Neuronal stem cell (in vitro differentiated cells): ENCODE data around the gene ARTN.
A peak's percentile ranks its signal among the peaks of the same experiment; 100 is the strongest.

Experiments
- DNase-seq: peaks from one replicate; pipeline ENCODE4 v3.0.0-alpha.2; 2013; ENCODE audit warnings: low spot score
- H2AFZ ChIP-seq: one replicate; pipeline ENCODE4 v1.6.1; 2013; ENCODE audit warnings: mild to moderate bottlenecking, low read length, inconsistent platforms
- H2AK5ac ChIP-seq: 2 replicates; pipeline ENCODE4 v1.6.1; 2013; ENCODE audit warnings: low read depth, mild to moderate bottlenecking, inconsistent platforms, low read length, moderate library complexity, mixed read lengths
- H2BK120ac ChIP-seq: 2 replicates; pipeline ENCODE4 v1.6.1; 2013; ENCODE audit warnings: low read depth, mild to moderate bottlenecking, inconsistent platforms, low read length, moderate library complexity, mixed read lengths
- H2BK12ac ChIP-seq: one replicate; pipeline ENCODE4 v1.6.1; 2013; ENCODE audit warnings: low read length, inconsistent platforms
- H2BK15ac ChIP-seq: 2 replicates; pipeline ENCODE4 v1.6.1; 2013; ENCODE audit warnings: mild to moderate bottlenecking, low read length, inconsistent platforms, mixed read lengths
- H2BK5ac ChIP-seq: one replicate; pipeline ENCODE4 v1.6.1; 2013; ENCODE audit warnings: inconsistent platforms, mild to moderate bottlenecking, low read length, moderate library complexity
- H3K14ac ChIP-seq: one replicate; pipeline ENCODE4 v1.6.1; 2013; ENCODE audit warnings: low read length, inconsistent platforms
- H3K18ac ChIP-seq: 2 replicates; pipeline ENCODE4 v1.6.1; 2013; ENCODE audit warnings: low read length, inconsistent platforms
- H3K23ac ChIP-seq: 2 replicates; pipeline ENCODE4 v1.6.1; 2013; ENCODE audit warnings: low read depth, mild to moderate bottlenecking, mixed read lengths, low read length, inconsistent platforms; ENCODE audit not compliant: poor library complexity
- H3K27ac ChIP-seq: replicated peaks from 3 replicates; pipeline ENCODE4 v1.5.1; 2013; ENCODE audit warnings: low read length, inconsistent platforms
- H3K27me3 ChIP-seq, 3 experiments: 2 replicates each; pipeline ENCODE4 v1.6.1; 2013; ENCODE audit warnings: low read length in 3 of 3, mild to moderate bottlenecking in 2 of 3, inconsistent platforms in 1 of 3, low read depth in 1 of 3, mixed read lengths in 1 of 3, moderate library complexity in 1 of 3; ENCODE audit not compliant: control insufficient read depth in 3 of 3, insufficient read depth in 3 of 3
- H3K36me3 ChIP-seq, 2 donors: replicated peaks in 1 of 2; 2 replicates each; pipeline ENCODE4 v1.6.1; 2013; ENCODE audit warnings: low read length in 2 of 2; ENCODE audit not compliant: control insufficient read depth in 2 of 2, insufficient read depth in 2 of 2
- H3K4ac ChIP-seq: 2 replicates; pipeline ENCODE4 v1.6.1; 2013; ENCODE audit warnings: inconsistent platforms, mild to moderate bottlenecking, low read length, moderate library complexity
- H3K4me1 ChIP-seq, 2 donors: 1 replicate in 1 of 2; 2 replicates in 1 of 2; pipeline ENCODE4 v1.6.1; 2013; ENCODE audit warnings: low read length in 2 of 2, low read depth in 1 of 2; ENCODE audit not compliant: control insufficient read depth in 2 of 2, insufficient read depth in 1 of 2
- H3K4me2 ChIP-seq: one replicate; pipeline ENCODE4 v1.6.1; 2013; ENCODE audit warnings: mild to moderate bottlenecking, low read length, inconsistent platforms; ENCODE audit not compliant: insufficient read depth, poor library complexity, severe bottlenecking
- H3K4me3 ChIP-seq, 2 donors: 2 replicates each; pipeline ENCODE4 v1.5.1; 2013; ENCODE audit warnings: low read length in 2 of 2, mild to moderate bottlenecking in 2 of 2, inconsistent platforms in 1 of 2, moderate library complexity in 1 of 2
- H3K79me1 ChIP-seq: one replicate; pipeline ENCODE4 v1.6.1; 2013; ENCODE audit warnings: low read depth, mild to moderate bottlenecking, inconsistent platforms, low read length, moderate library complexity
- H3K9ac ChIP-seq: one replicate; pipeline ENCODE4 v1.6.1; 2013; ENCODE audit warnings: mild to moderate bottlenecking, low read depth, low read length, inconsistent platforms; ENCODE audit not compliant: poor library complexity
- H3K9me3 ChIP-seq, 2 donors: replicated peaks in 1 of 2; 2 replicates each; pipeline versions ENCODE3 to v1.6.1; 2013; ENCODE audit warnings: low read length in 2 of 2, mild to moderate bottlenecking in 2 of 2, inconsistent platforms in 1 of 2, low read depth in 1 of 2, mixed read lengths in 1 of 2, moderate library complexity in 1 of 2; ENCODE audit not compliant: control insufficient read depth in 2 of 2, insufficient read depth in 1 of 2
- H4K8ac ChIP-seq: one replicate; pipeline ENCODE4 v1.6.1; 2013; ENCODE audit warnings: low read depth, mild to moderate bottlenecking, inconsistent platforms, low read length, moderate library complexity
- H4K91ac ChIP-seq: one replicate; pipeline ENCODE4 v1.6.1; 2013; ENCODE audit warnings: low read length, low read depth, mild to moderate bottlenecking, inconsistent platforms; ENCODE audit not compliant: poor library complexity
- WGBS, 2 donors: extraction: QIAGEN DNeasy Blood & Tissue Kit; methylation state at CpG; one replicate each; pipeline ENCODE4 v1.1.7; 2013; ENCODE audit warnings: missing lambda C conversion rate in 2 of 2, mixed read lengths in 1 of 2; ENCODE audit not compliant: insufficient read length in 2 of 2, insufficient replicate concordance in 1 of 2; ENCODE audit errors: extremely low coverage in 2 of 2; 5-methylcytosine and 5-hydroxymethylcytosine counted together

Gene ARTN

DNA sequence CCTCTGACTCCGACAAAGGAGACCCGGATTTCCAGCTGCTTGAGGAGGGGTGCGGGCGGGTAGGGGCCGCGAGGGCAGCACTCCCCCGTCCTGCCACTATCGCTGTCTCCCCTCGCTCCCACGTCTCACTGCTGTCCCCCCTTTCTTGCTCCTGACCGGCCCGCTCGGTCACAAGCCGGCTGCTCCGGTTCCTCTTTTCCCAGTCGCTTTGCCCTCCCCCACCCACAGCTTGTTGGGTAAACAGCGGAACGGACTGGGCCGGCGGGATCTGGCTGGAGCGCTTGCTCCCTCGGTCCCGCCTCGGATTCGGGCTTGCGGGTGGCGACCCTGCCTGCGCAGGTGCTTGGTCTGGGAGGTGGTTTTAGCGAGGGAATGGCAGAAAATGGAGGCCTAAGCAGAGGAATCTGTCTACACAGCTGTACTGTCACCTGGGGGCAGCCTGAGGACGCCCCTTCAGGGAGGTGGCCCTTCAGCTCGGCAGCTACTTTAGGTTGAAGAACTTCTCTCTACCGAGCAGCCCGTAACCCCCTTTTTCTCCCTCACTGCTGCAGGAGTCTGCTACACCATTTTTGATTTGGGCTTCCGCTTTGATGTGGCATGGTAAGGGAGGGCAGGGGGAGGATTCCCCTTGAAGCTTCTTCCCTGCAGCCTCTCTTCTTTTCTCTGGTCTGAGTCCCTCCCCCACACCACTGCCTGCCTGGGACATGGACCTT, 41.8 kb downstream of the ARTN start:
- peak overlapping the region; percentile 90 to 98 for H3K4me3 ChIP-seq
- no peak for DNase-seq
- H3K4me1 ChIP-seq: peaks cover 16 to 29% of the 10 kb centered on the region in 2 donors
- H3K79me1 ChIP-seq: peaks cover 26% of the 10 kb centered on the region
- peak overlapping the region; percentile 82 for H3K4me2 ChIP-seq
- peak overlapping the region; percentile 98 for H3K23ac ChIP-seq
- H4K91ac ChIP-seq: no peak overlapping the region
- H3K14ac ChIP-seq: no peak overlapping the region
- WGBS, 2 donors: no CpG with 5 or more reads among the region's 34 CpGs
- peak overlapping the region; percentile 48 for H2BK12ac ChIP-seq
- H3K18ac ChIP-seq: peak overlapping the region; percentile 35
- H2BK120ac ChIP-seq: peak overlapping the region; percentile 73
- no peak overlapping the region for H3K4ac ChIP-seq
- H3K9ac ChIP-seq: peak overlapping the region; percentile 97
- H4K8ac ChIP-seq: no peak overlapping the region
- H3K9me3 ChIP-seq: no peaks in the 10 kb centered on the region
- H2BK15ac ChIP-seq: no peak overlapping the region
- H2AFZ ChIP-seq: peak overlapping the region; percentile 97
- no peak overlapping the region for H2AK5ac ChIP-seq
- peak overlapping the region; percentile 79 for H2BK5ac ChIP-seq
- H3K27me3 ChIP-seq: no peaks in the 10 kb centered on the region
- H3K36me3 ChIP-seq: peaks cover 24 to 49% of the 10 kb centered on the region in 2 donors
- H3K27ac ChIP-seq: no peak overlapping the region

- no peak overlapping the region for H2BK12ac ChIP-seq
- H3K4me1 ChIP-seq: peaks cover 19 to 27% of the 10 kb centered on the region in 2 donors
- H3K14ac ChIP-seq: no peak overlapping the region
- H4K8ac ChIP-seq: no peak overlapping the region
- no peaks in the 10 kb centered on the region for H3K27me3 ChIP-seq
- no peaks in the 10 kb centered on the region for H3K9me3 ChIP-seq
- H2BK5ac ChIP-seq: no peak overlapping the region
- no CpG with 5 or more reads among the region's 4 CpGs for WGBS, 2 donors
- no peak overlapping the region for H4K91ac ChIP-seq
- no peak overlapping the region for H3K9ac ChIP-seq
- H3K4me2 ChIP-seq: no peak overlapping the region
- peaks cover 32% of the 10 kb centered on the region for H3K79me1 ChIP-seq
- no peak overlapping the region for H3K23ac ChIP-seq
- H3K4me3 ChIP-seq: peak overlapping the region in 1 of 2 donors; percentile 90
- peaks cover 24 to 55% of the 10 kb centered on the region in 2 donors for H3K36me3 ChIP-seq
- DNase-seq: no peak
- no peak overlapping the region for H2BK120ac ChIP-seq
- H2BK15ac ChIP-seq: no peak overlapping the region
- H3K18ac ChIP-seq: no peak overlapping the region
- H3K4ac ChIP-seq: no peak overlapping the region
- no peak overlapping the region for H2AK5ac ChIP-seq
- H3K27ac ChIP-seq: no peak overlapping the region
- no peak overlapping the region for H2AFZ ChIP-seq
These were observed 42.4 kb downstream of the ARTN start for GRCh38 chr1:43976045-43976444.

DNA sequence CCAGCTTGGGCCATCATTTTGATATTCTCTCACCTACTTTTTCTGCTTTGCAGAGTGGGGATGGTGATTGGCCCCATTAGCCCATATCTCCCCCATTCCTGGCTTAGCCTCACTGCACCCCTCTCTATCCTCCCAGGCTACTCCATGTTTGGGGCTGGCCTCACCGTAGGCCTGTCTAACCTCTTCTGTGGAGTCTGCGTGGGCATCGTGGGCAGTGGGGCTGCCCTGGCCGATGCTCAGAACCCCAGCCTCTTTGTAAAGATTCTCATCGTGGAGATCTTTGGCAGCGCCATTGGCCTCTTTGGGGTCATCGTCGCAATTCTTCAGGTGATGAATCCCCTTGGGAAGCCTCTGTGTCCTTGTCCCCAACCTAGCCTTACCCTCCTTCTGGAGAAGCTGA, 43.3 kb downstream of the ARTN start:
- Histone ChIP-seq H3K4me1 (peaks cover 19 to 27% of the 10 kb centered on the region in 2 donors), H3K4ac (no peak overlapping the region), H3K4me3 (peak overlapping the region in 1 of 2 donors; percentile 90), H2BK12ac (no peak overlapping the region), H3K36me3 (peaks cover 29 to 59% of the 10 kb centered on the region in 2 donors), H2BK5ac (no peak overlapping the region), H3K9me3 (no peaks in the 10 kb centered on the region), H3K27ac (no peak overlapping the region), H4K8ac (no peak overlapping the region), H3K18ac (no peak overlapping the region), H3K4me2 (no peak overlapping the region), H3K79me1 (peaks cover 39% of the 10 kb centered on the region), H3K14ac (no peak overlapping the region), H3K9ac (no peak overlapping the region), H3K23ac (no peak overlapping the region), H3K27me3 (no peaks in the 10 kb centered on the region), H2BK15ac (no peak overlapping the region), H4K91ac (no peak overlapping the region), H2BK120ac (no peak overlapping the region), H2AFZ (no peak overlapping the region), H2AK5ac (no peak overlapping the region)
- DNase-seq: no peak
- WGBS, 2 donors: no CpG with 5 or more reads among the region's 8 CpGs

DNA sequence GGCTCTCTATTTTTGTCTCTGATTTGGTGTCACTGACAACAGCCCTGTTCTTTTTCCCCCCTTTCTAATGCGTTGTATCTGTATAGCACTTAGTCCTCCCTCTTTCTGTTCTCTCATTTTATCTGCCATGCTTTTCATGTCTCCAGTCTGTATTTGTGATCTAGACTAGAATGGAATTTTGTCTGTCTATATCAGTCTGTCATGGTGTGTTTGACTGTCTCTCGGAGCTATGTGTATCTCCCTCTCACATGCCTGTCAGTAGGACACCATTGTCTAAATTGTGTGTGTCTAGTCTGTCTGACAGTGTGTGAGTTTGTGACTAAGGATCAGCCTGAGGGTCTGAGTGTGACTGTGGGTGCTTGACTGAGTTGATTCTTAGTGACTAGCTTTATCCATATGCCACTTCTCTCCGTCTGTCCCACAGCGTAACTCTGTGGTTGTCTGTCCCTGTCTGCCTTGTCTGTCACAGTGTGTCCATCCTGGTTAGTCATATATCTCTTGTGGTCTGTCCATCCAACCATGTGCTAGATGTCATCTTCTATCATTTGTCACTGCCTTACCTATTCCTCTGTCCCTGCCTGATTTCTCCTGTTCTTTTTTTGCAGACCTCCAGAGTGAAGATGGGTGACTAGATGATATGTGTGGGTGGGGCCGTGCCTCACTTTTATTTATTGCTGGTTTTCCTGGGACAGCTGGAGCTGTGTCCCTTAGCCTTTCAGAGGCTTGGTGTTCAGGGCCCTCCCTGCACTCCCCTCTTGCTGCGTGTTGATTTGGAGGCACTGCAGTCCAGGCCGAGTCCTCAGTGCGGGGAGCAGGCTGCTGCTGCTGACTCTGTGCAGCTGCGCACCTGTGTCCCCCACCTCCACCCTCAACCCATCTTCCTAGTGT, 44.0 kb downstream of the ARTN start:
- peak overlapping the region; percentile 41 to 72 for H3K4me3 ChIP-seq
- H3K4ac ChIP-seq: no peak overlapping the region
- no peak overlapping the region for H3K14ac ChIP-seq
- H3K27ac ChIP-seq: no peak overlapping the region
- H2AFZ ChIP-seq: no peak overlapping the region
- no peak overlapping the region for H2BK15ac ChIP-seq
- no peak overlapping the region for H3K9ac ChIP-seq
- no peaks in the 10 kb centered on the region for H3K27me3 ChIP-seq
- no CpG with 5 or more reads among the region's 9 CpGs for WGBS, 2 donors
- H2AK5ac ChIP-seq: no peak overlapping the region
- peaks cover 40% of the 10 kb centered on the region for H3K79me1 ChIP-seq
- no peak overlapping the region for H2BK12ac ChIP-seq
- H3K9me3 ChIP-seq: no peaks in the 10 kb centered on the region
- H3K4me1 ChIP-seq: peaks cover 19 to 27% of the 10 kb centered on the region in 2 donors
- no peak overlapping the region for H3K4me2 ChIP-seq
- no peak overlapping the region for H2BK120ac ChIP-seq
- no peak overlapping the region for H3K18ac ChIP-seq
- H3K36me3 ChIP-seq: peaks cover 30 to 59% of the 10 kb centered on the region in 2 donors
- H4K91ac ChIP-seq: no peak overlapping the region
- DNase-seq: no peak
- no peak overlapping the region for H4K8ac ChIP-seq
- H3K23ac ChIP-seq: no peak overlapping the region
- no peak overlapping the region for H2BK5ac ChIP-seq
